ENCODE data around the gene NCBP3. TPM values are rescaled to one million over a fixed set of nuclear protein-coding genes. Genes with fewer than 3 reads are reported as not detected.
A peak's percentile ranks its signal among the peaks of the same experiment; 100 is the strongest.

The NCBP3 gene
- 10 to 100 TPM; 11.0 to 30.4 (median 23.3) TPM for total RNA-seq
- polyA plus RNA-seq, result 10 to 100 TPM; 21.9 to 36.6 (median 22.8) TPM
- long read RNA-seq, donor 1, result 0 reads
- long read RNA-seq, donor 2, full-length matches to known transcripts, result 1 of 1 reads
- long read RNA-seq, donor 2, partial matches to known transcripts, result 0 of 1 reads
- long read RNA-seq, donor 2, other reads (novel, unspliced or antisense), result 0 of 1 reads
- long read RNA-seq, donor 3, full-length matches to known transcripts, result 1 of 1 reads
- long read RNA-seq, donor 3, partial matches to known transcripts, result 0 of 1 reads
- long read RNA-seq, donor 3, other reads (novel, unspliced or antisense), result 0 of 1 reads
- long read RNA-seq, donor 4, full-length matches to known transcripts, result 3 of 8 reads
- long read RNA-seq, donor 4, partial matches to known transcripts, result 2 of 8 reads
- long read RNA-seq, donor 4, other reads (novel, unspliced or antisense), result 3 of 8 reads
- long read RNA-seq, donor 5, full-length matches to known transcripts, result 11 of 21 reads
- long read RNA-seq, donor 5, partial matches to known transcripts, result 3 of 21 reads
- long read RNA-seq, donor 5, other reads (novel, unspliced or antisense), result 7 of 21 reads
- long read RNA-seq, donor 6, partial matches to known transcripts, result 0 of 1 reads
- long read RNA-seq, donor 6, other reads (novel, unspliced or antisense), result 1 of 1 reads
- long read RNA-seq, donor 7, result 0 reads
- long read RNA-seq, donor 8, full-length matches to known transcripts, result 5 of 5 reads
- long read RNA-seq, donor 8, partial matches to known transcripts, result 0 of 5 reads
- long read RNA-seq, donor 8, other reads (novel, unspliced or antisense), result 0 of 5 reads
- long read RNA-seq, donor 9, full-length matches to known transcripts, result 1 of 8 reads
- long read RNA-seq, donor 9, partial matches to known transcripts, result 7 of 8 reads
- long read RNA-seq, donor 9, other reads (novel, unspliced or antisense), result 0 of 8 reads
- long read RNA-seq, donor 10, partial matches to known transcripts, result 0 of 1 reads
- long read RNA-seq, donor 10, other reads (novel, unspliced or antisense), result 0 of 1 reads

DNA sequence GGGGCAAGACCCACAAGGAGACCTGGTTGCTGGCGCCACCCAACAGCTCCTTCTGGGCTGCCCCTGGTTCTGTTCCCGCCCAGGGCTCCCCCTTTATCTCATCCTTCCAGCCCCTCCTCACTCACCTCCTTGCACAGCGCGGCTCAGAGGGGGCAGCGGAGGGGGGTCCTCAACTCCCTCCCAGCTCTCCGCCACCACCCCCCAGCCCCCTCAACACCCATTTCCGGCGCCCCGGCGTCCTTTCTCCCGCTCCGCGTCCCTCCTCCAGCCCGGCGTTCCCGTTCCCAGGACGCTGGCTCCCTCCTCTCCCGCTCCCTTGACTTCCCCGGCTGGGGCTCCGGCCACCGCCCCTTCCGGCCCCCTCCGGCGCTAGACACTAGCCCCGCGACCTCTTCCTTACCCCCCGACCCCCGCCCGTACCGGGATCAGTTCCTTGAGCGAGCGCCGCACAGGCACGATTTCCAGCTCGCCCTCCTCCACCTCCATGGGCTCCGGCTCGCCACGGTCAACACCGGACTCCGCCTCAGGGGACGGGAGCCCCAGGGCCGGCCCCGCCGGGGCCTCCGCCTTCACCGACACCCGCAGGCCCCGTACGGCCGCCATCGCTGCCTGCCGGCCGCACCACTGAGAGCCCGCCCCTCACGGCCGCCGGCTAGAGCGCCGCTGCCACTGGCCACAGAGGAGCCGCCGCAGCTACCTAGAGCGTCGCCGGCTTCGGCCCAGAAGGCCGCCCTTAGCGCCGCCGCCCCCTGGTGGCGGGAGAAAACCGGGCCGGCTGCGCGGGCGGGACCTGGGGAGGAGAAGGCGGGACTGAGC lies at the start of gene NCBP3:
TSS of gene NCBP3 (minus strand) at position 626 of the 816 bp plus-strand sequence. CDS start at position 603, 23 bp downstream.
- H3K27me3 ChIP-seq, result no peaks in the 10 kb centered on the region
- peak; percentile 88 to 92 (median 90) for DNase-seq
- H3K36me3 ChIP-seq (replicated peaks in 1 of 2), result no peaks in the 10 kb centered on the region
- TF ChIP-seq, protein P1, sequence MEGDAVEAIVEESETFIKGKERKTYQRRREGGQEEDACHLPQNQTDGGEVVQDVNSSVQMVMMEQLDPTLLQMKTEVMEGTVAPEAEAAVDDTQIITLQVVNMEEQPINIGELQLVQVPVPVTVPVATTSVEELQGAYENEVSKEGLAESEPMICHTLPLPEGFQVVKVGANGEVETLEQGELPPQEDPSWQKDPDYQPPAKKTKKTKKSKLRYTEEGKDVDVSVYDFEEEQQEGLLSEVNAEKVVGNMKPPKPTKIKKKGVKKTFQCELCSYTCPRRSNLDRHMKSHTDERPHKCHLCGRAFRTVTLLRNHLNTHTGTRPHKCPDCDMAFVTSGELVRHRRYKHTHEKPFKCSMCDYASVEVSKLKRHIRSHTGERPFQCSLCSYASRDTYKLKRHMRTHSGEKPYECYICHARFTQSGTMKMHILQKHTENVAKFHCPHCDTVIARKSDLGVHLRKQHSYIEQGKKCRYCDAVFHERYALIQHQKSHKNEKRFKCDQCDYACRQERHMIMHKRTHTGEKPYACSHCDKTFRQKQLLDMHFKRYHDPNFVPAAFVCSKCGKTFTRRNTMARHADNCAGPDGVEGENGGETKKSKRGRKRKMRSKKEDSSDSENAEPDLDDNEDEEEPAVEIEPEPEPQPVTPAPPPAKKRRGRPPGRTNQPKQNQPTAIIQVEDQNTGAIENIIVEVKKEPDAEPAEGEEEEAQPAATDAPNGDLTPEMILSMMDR (IDR thresholded peaks at IDR 0.05), result peak; percentile 67 to 99 (median 94)
- peak; percentile 92 to 97 for TF ChIP-seq POLR2A (IDR thresholded peaks at IDR 0.05)
- intact Hi-C loops (cut with DNase I), result loop anchor here (10.0 kb wide), 1 partner anchor 111 kb away; no protein-coding TSS in a partner anchor
- peak within 1 kb of the TSS in 4 of 5 donors; percentile 73 to 94 (median 79) for H3K27ac ChIP-seq
- no peaks in the 10 kb centered on the region for H3K9me3 ChIP-seq (replicated peaks in 1 of 3)
- WGBS, 4 donors, result 0 to 1% (median 0%) methylated on average over 18 to 76 of the region's 76 CpGs
- H3K4me3 ChIP-seq, result peak within 1 kb of the TSS; percentile 77 to 96 (median 83)
- peaks cover 0 to 14% of the 10 kb centered on the region in 2 donors for H3K4me1 ChIP-seq (replicated peaks in 1 of 2)

GRCh38 chr17:3895354-3895753 lies 49.3 kb upstream of the NCBP3 start:
- Histone ChIP-seq H3K9me3 (replicated peaks in 1 of 3) (no peaks in the 10 kb centered on the region), H3K27me3 (no peaks in the 10 kb centered on the region), H3K36me3 (replicated peaks in 1 of 2) (no peaks in the 10 kb centered on the region), H3K4me1 (replicated peaks in 1 of 2) (peaks cover 46 to 51% of the 10 kb centered on the region in 2 donors), H3K27ac (peak overlapping the region in 4 of 5 donors; percentile 50 to 91 (median 91)), H3K4me3 (no peak overlapping the region)
- no peak for TF ChIP-seq POLR2A (IDR thresholded peaks at IDR 0.05)
- TF ChIP-seq, protein P1 (IDR thresholded peaks at IDR 0.05), result no peak
- intact Hi-C loops (cut with DNase I), result no loop called here
- no peak for DNase-seq
- 90 to 98% (median 93%) methylated on average over 3 of the region's 3 CpGs for WGBS, 4 donors

GRCh38 chr17:3894911-3895343 lies 48.9 kb upstream of the NCBP3 start:
- H3K4me1 ChIP-seq (replicated peaks in 1 of 2), result peaks cover 51 to 55% of the 10 kb centered on the region in 2 donors
- 6 to 22% (median 14%) methylated on average over 2 of the region's 2 CpGs for WGBS, 4 donors
- H3K36me3 ChIP-seq (replicated peaks in 1 of 2), result no peaks in the 10 kb centered on the region
- intact Hi-C loops (cut with DNase I), result no loop called here
- peak overlapping the region in 1 of 4 donors; percentile 1 for H3K4me3 ChIP-seq
- H3K9me3 ChIP-seq (replicated peaks in 1 of 3), result no peaks in the 10 kb centered on the region
- H3K27ac ChIP-seq, result peak overlapping the region in 4 of 5 donors; percentile 50 to 91 (median 91)
- TF ChIP-seq, protein P1 (IDR thresholded peaks at IDR 0.05), result no peak
- peak in 1 of 2 donors; percentile 59 for TF ChIP-seq POLR2A (IDR thresholded peaks at IDR 0.05)
- no peaks in the 10 kb centered on the region for H3K27me3 ChIP-seq
- peak in 6 of 7 donors; percentile 59 to 83 (median 78) for DNase-seq
